Mucosa of rectum (tissue), 2 donors: ENCODE measurements around the gene ATE1.

Experiments used
- H3K27ac ChIP-seq, 2 donors: one replicate each; pipeline ENCODE4 v1.7.0; 2013; ENCODE audit warnings: inconsistent platforms in 2 of 2, low read depth in 2 of 2, low read length in 2 of 2
- H3K27me3 ChIP-seq, 2 donors: one replicate each; pipeline ENCODE4 v1.7.0; 2013; ENCODE audit warnings: low read length in 2 of 2; ENCODE audit not compliant: control insufficient read depth in 2 of 2, insufficient read depth in 2 of 2
- H3K36me3 ChIP-seq, 2 donors: one replicate each; pipeline ENCODE4 v1.7.0; 2013; ENCODE audit warnings: low read length in 2 of 2; ENCODE audit not compliant: control insufficient read depth in 2 of 2, insufficient read depth in 2 of 2
- H3K4me1 ChIP-seq, 2 donors: one replicate each; pipeline ENCODE4 v1.7.0; 2013; ENCODE audit warnings: low read length in 2 of 2, mild to moderate bottlenecking in 1 of 2; ENCODE audit not compliant: control insufficient read depth in 2 of 2, insufficient read depth in 2 of 2
- H3K4me3 ChIP-seq, 2 donors: one replicate each; pipeline ENCODE4 v1.7.0; 2013; ENCODE audit warnings: low read length in 2 of 2
- H3K9ac ChIP-seq, 2 donors: one replicate each; pipeline ENCODE4 v1.7.0; 2013; ENCODE audit warnings: low read length in 2 of 2, low read depth in 1 of 2, mild to moderate bottlenecking in 1 of 2
- H3K9me3 ChIP-seq, 2 donors: one replicate each; pipeline ENCODE4 v1.7.0; 2013; ENCODE audit warnings: low read length in 2 of 2; ENCODE audit not compliant: control insufficient read depth in 2 of 2
- donor health status: healthy.
- donor health status: Normal muscosa, but diverticular disease.

The ATE1 gene

DNA sequence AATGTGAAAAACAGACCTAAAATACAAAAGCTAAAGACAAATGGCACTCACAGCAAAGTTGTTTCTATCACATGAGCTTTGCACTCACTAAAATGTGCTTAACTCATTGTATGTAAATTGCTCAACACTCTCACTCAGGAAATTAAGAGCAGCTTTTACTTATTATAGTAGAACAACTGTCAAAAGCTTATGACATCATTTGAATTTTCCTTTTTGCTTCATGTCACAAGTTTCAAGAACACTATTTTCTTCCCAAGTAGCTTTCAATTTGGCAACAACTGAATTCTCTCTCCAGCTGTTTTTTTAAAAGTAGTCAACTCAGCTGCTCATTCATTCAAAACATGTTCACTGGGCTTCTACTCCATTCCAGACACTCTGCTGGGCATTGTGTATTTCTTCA, 46.9 kb downstream of the ATE1 start:
- Histone ChIP-seq H3K4me1 (no peaks in the 10 kb centered on the region), H3K9me3 (no peaks in the 10 kb centered on the region), H3K9ac (no peak overlapping the region), H3K4me3 (no peak overlapping the region), H3K27me3 (no peaks in the 10 kb centered on the region), H3K27ac (no peak overlapping the region), H3K36me3 (peaks cover 0 to 3% of the 10 kb centered on the region in 2 donors)

DNA sequence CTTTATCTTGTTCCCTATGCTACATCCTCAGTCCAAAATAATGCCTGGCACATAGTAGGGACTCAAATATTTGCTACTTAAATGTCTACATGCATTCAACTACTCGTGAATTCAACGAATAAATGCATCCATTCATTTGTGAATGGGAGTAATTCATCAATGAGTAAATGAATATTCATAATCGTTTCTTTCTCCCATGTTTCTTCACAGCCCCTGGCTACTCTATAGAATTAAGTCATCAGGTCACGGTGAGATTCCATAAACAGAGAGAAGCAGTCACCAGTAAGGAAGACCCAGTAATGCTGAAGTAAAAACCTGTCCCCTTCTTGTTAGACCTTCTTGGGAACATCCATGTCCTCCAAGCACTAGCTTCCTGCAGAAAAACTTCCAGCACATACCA, 48.4 kb downstream of the ATE1 start:
- Histone ChIP-seq H3K36me3 (peaks cover 0 to 3% of the 10 kb centered on the region in 2 donors), H3K4me1 (no peaks in the 10 kb centered on the region), H3K27me3 (no peaks in the 10 kb centered on the region), H3K9me3 (no peaks in the 10 kb centered on the region), H3K9ac (no peak overlapping the region), H3K4me3 (no peak overlapping the region), H3K27ac (no peak overlapping the region)

DNA sequence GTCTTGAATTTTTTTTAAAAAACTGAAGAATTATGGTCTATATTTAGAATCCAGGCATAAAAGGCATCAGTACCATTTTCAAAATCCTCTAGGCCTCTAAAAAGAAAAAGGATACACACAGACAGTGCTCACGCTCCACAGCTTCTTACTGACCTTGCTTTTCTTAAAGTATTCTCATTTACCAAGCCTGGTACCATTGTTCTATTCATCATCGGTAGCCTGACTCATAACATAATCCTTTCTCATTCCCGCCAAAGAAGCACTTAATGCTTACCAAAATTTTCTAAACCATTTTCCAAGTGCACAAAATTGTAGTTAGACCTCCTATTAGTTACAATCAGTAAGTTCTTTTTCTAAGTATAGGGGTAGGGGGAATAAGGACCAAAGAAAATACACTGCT, 54.6 kb downstream of the ATE1 start:
- H3K4me1 ChIP-seq = no peaks in the 10 kb centered on the region
- no peak overlapping the region for H3K4me3 ChIP-seq
- H3K9ac ChIP-seq = no peak overlapping the region
- no peaks in the 10 kb centered on the region for H3K9me3 ChIP-seq
- no peaks in the 10 kb centered on the region for H3K27me3 ChIP-seq
- H3K36me3 ChIP-seq = peaks cover 14 to 16% of the 10 kb centered on the region in 2 donors
- no peak overlapping the region for H3K27ac ChIP-seq

DNA sequence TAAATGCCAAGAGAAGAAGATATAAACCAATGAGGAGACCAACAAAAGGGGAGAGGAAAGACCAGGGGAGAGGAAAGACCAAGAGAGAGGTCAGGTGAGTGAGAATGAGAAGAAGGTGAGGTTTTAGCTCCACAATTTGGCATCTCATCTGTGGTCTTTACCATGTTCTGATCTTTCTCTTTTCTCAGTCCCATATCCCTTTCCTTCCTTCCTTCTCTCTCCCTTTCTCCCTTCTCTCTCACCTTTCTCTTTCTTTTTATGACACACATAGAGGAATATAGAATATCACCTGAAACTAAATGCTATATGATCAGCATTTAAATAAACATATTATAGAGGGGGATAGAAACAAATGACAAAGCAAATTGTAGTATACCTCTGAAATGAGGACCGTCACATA, 57.4 kb downstream of the ATE1 start:
- Histone ChIP-seq H3K4me3 (no peak overlapping the region), H3K4me1 (no peaks in the 10 kb centered on the region), H3K27ac (no peak overlapping the region), H3K9me3 (no peaks in the 10 kb centered on the region), H3K9ac (no peak overlapping the region), H3K36me3 (peaks cover 18 to 20% of the 10 kb centered on the region in 2 donors), H3K27me3 (no peaks in the 10 kb centered on the region)

DNA sequence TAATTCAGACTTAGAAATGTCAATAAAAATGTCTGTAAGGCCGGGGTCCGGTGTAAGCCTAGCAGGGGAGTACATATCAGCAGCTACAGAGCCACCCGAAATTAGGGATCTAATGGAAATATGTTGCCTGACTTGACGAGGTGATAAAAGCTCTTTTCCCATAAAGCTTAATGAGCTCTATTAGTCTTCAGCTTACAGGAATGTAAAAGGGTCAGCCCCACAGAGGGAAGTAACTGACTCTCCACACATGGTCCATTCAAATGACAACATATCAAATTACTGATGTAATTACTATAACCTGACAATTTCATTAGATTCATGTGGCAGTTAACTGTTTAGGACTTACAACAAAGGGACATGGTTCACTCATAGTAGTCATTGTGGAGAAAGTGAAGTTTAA, 62.3 kb downstream of the ATE1 start:
- H3K36me3 ChIP-seq = peaks cover 20 to 24% of the 10 kb centered on the region in 2 donors

DNA sequence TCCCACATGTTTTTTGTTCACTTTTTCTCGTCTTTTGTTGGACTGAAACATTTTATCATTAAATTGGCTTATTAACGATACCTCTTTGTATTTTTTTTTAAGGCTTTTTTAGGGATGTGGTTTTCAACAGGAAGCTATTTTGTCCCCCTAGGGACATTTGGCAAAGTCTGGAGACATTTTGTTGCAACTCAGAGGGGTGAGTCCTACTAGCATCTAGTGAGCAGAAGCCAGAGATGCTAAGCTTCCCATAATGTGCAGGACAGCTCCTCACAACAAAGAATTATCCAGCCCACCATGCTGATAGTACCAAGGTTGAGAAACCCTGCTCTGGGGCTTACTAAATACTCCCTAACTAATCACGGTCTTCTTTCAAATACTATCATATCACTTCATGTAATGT, 63.2 kb downstream of the ATE1 start:
- H3K4me1 ChIP-seq = no peaks in the 10 kb centered on the region
- peaks cover 18 to 20% of the 10 kb centered on the region in 2 donors for H3K36me3 ChIP-seq
- no peak overlapping the region for H3K9ac ChIP-seq
- H3K27me3 ChIP-seq = no peaks in the 10 kb centered on the region
- no peak overlapping the region for H3K27ac ChIP-seq
- H3K4me3 ChIP-seq = no peak overlapping the region
- H3K9me3 ChIP-seq = no peaks in the 10 kb centered on the region

More for the DNA sequence above, 62.3 kb downstream of the ATE1 start:
- Histone ChIP-seq H3K9me3 (no peaks in the 10 kb centered on the region), H3K27me3 (no peaks in the 10 kb centered on the region), H3K27ac (no peak overlapping the region), H3K4me3 (no peak overlapping the region), H3K9ac (no peak overlapping the region), H3K4me1 (no peaks in the 10 kb centered on the region)

DNA sequence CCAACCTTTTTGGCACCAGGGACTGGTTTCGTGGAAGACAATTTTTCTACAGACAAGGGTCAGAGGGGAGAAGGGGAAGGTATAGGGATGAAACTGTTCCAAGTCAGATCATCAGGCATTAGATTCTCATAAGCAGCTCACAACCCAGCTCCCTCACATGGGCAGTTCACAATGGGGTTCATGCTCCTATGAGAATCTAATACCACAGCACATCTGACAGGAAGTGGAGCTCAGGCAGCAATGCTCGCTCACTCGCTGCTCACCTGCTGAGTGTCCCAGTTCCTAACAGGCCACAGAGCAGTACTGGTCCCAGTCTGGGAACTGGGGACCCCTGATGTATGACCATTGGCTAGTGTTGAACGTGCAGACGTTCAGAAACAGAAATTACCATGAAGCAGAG, 63.7 kb downstream of the ATE1 start:
- Histone ChIP-seq H3K27me3 (no peaks in the 10 kb centered on the region), H3K4me1 (no peaks in the 10 kb centered on the region), H3K4me3 (no peak overlapping the region), H3K9me3 (no peaks in the 10 kb centered on the region), H3K36me3 (peaks cover 13 to 16% of the 10 kb centered on the region in 2 donors), H3K9ac (no peak overlapping the region), H3K27ac (no peak overlapping the region)

DNA sequence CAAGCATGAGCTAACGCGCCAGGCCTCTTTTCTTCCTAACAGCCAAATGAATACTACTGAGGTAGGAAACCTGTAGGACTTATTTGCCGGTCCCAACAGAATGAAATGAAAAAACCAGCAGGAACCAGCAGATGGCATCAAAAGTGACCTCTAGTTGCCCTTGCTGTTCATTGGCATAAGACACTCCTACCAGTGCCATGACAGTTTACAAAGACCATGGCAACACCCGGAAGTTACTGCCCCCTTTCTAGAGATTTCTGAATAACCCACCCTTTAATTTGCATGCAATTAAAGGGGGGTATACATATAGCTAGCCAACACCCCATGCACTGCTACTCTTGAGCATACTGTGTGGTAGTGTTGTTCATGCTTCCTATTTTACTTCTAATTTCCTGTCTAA, 65.2 kb downstream of the ATE1 start:
- Histone ChIP-seq H3K9me3 (no peaks in the 10 kb centered on the region), H3K27me3 (no peaks in the 10 kb centered on the region), H3K27ac (no peak overlapping the region), H3K4me3 (no peak overlapping the region), H3K36me3 (peaks cover 4 to 9% of the 10 kb centered on the region in 2 donors), H3K9ac (no peak overlapping the region), H3K4me1 (no peaks in the 10 kb centered on the region)

DNA sequence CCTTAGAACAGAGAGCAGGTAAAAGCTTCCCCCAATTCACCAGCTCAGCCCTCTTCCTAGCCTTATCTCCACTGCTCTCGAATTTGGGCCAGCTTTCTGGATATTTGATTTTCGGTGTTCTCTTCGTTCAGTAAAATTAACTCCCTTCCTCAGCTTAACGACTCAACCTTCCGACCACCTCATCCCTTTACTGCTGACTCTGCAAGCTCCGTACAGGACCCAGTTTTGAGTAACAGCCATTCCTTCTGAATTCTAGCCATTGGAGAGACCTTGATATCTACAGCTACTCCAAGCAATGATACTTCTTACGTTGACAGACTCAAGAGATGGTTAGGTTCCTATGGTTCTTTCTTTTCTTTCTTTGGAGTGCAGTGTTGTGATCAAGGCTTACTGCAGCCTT, 65.8 kb downstream of the ATE1 start:
- Histone ChIP-seq H3K27me3 (no peaks in the 10 kb centered on the region), H3K9me3 (no peaks in the 10 kb centered on the region), H3K4me3 (no peak overlapping the region), H3K36me3 (peaks cover 8 to 10% of the 10 kb centered on the region in 2 donors), H3K4me1 (no peaks in the 10 kb centered on the region), H3K27ac (no peak overlapping the region), H3K9ac (no peak overlapping the region)

DNA sequence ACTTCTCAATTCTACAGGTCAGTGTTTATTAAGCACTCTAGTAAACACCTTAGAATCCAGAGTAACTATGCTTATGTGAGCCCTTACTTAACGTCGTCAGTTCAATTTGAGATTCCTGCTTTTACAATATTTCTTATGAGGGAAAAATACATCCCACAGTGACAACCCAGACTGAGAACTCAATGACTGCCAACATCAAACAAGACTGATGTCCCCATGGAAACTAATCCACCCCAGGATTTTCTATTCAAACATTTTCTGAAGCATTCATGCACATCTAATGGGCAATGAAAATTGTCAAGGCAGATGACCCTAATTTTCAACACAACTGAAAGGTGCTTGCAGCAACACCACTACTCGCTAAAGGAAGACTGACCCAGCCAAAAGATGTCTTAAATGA, 67.0 kb downstream of the ATE1 start:
- no peak overlapping the region for H3K27ac ChIP-seq
- H3K4me1 ChIP-seq = no peaks in the 10 kb centered on the region
- no peak overlapping the region for H3K4me3 ChIP-seq
- no peaks in the 10 kb centered on the region for H3K27me3 ChIP-seq
- no peak overlapping the region for H3K9ac ChIP-seq
- H3K9me3 ChIP-seq = no peaks in the 10 kb centered on the region
- peaks cover 6 to 10% of the 10 kb centered on the region in 2 donors for H3K36me3 ChIP-seq

DNA sequence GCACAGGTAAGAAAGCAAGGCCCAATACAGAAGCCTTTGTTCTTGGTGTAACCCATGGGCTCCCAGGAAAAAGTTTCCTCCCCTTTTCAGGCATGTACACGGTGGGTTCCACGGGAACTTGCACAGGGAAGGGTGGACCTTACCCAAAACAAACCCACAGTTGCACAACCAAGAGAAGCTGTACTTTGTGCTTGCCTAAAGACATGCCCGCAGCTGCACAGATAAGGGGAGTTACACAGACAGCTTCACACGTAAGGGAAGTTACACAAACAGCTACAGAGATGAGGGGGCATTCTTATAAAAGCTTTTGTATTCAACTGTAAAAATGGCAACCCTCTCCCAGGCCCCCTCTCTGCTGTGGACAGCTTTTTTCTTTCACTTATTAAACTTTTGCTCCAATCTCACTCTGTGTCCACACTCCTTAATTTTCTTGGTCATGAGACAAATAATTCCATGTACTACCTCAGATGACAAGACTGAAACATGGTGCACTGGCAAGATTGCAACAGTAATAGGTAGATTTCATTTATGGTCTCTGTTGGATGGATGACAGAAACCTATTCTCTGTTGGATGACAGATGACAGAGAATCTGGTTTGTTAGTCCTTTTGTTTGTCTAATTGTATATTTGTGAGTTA, 72.9 kb downstream of the ATE1 start:
- Histone ChIP-seq H3K4me3 (no peak overlapping the region), H3K9me3 (no peaks in the 10 kb centered on the region), H3K4me1 (no peaks in the 10 kb centered on the region), H3K27ac (no peak overlapping the region), H3K27me3 (no peaks in the 10 kb centered on the region), H3K36me3 (peaks cover 10 to 15% of the 10 kb centered on the region in 2 donors), H3K9ac (no peak overlapping the region)
